ENCODE measurements around the gene CFAP100.

Gene CFAP100

DNA sequence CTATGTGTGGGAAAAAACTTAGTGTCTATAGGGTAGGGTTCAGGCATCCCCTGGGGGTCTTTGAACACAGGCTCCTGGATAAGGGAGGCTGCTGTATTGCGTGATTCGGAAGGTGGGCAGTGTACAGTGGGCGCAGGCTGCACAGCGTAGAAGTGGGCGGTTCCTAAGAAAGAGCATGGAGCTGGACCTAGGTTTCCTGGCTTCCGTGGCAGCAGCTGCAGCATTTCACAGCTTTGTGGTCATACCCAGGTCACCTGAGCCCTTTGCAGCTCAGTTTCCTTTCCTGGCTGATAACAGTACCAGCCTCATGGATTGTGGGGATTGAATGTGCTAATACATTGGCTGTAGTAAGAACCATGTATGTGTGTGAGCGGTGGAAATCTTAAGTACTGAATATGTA, 22.2 kb downstream of the CFAP100 start:
- intact Hi-C loops (cut with DNase I): no loop called here
- DNase-seq: no peak

DNA sequence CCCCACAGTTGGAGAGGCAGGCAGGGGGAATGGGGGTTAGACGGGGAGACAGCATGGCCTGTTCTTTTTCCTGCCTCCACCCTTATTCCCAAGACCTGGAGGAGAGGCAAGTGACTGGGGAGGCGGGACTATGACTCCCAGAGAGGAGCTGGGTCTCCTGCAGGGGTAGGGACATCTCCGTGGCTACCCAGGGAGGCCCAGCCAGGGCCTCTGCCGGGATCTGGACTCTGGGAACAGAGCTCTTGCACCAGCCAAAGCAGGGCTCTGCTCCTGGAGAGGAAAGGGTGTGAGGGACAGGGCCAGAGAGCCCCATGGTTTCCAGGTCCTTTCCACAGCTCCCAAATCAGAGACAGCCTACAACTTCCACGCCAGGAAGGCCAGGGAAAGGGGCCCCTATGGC, 22.8 kb downstream of the CFAP100 start:
- peak in 1 of 10 donors; percentile 61 for DNase-seq
- intact Hi-C loops (cut with DNase I): no loop called here

DNA sequence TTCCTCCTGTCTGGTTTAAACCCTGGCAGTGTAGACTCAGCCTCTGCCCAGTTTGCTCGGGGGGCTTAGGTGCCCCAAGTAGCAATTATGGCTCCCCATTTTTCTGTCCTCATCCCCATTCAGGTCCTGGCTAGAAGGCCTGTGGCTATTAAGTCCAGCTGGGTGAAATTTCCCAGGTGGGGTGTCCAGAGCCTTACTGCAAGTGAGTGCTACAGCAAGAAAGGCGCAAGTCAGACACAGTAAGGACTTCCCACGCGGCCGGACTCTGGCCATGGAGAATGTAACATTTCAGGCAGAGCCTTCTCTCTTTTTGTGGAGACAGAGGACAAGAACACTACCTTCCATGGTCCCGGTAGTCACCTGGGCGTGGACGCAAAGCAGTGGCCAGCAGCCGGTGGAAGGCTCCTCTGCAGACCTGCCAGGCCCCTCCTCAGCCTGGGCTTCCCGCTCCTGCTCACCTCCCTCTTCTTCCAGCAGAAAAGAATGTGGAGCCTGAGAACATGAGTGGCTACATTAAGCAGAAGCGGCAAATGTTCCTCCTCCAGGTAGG, 23.3 kb downstream of the CFAP100 start:
- DNase-seq: peak in 1 of 10 donors; percentile 45
- intact Hi-C loops (cut with DNase I): no loop called here

DNA sequence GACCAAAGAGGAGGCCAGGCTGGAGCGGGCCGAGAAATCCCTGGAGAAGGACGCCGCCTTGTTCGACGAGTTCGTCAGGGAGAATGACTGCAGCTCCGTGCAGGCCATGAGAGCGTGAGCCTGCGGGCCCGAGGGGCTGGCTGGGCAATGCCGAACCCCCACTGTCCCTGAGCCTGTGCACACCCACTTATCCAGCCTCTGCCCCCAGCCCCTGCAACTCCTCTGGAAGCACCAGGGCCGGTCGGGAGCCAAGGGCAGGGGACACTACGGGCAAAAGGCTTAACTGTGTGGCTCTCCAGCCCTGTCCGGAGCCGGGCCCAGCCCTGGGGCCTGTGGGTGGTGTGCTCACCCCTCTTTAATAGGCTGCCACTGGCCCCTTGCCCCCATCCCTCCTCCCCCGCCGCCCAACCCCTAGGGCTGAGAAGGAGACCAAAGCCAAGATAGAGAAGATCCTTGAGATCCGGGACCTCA, 24.0 kb downstream of the CFAP100 start:
- DNase-seq: peak in 2 of 10 donors; percentile 64 to 86
- intact Hi-C loops (cut with DNase I): no loop called here

- peak in 2 of 10 donors; percentile 61 to 62 for DNase-seq
These were observed 24.5 kb downstream of the CFAP100 start for GRCh38 chr3:126419151-126419703.

GRCh38 chr3:126419886-126420786, 25.4 kb downstream of the CFAP100 start:
- intact Hi-C loops (cut with DNase I): no loop called here
- peak in 2 of 10 donors; percentile 74 to 75 for DNase-seq

More at GRCh38 chr3:126419151-126419703, 24.5 kb downstream of the CFAP100 start:
- intact Hi-C loops (cut with DNase I): no loop called here

- DNase-seq: peak in 1 of 10 donors; percentile 38
- intact Hi-C loops (cut with DNase I): no loop called here
These were observed 26.9 kb downstream of the CFAP100 start for GRCh38 chr3:126421573-126422119.

DNA sequence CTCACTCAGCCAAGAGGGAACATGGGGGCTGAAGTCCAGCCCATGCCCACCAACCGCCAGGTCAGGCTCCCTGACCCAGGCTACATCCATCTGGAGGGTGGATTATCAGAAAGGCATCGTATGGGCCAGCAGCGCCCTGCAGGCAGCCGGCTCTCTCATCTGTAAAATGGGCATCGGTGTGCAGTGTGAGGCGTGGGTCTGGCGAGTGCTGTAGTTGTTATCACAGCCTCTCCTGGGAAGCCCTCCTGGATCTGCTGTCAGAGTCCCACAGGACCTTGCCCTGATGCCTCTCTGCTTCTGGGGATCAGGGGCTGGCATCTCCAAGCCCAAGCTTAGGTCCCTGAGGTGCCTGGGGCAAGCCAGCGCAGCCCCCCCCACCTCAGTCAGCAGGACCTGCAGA, 27.4 kb downstream of the CFAP100 start:
- intact Hi-C loops (cut with DNase I): no loop called here
- DNase-seq: peak in 1 of 10 donors; percentile 28

DNA sequence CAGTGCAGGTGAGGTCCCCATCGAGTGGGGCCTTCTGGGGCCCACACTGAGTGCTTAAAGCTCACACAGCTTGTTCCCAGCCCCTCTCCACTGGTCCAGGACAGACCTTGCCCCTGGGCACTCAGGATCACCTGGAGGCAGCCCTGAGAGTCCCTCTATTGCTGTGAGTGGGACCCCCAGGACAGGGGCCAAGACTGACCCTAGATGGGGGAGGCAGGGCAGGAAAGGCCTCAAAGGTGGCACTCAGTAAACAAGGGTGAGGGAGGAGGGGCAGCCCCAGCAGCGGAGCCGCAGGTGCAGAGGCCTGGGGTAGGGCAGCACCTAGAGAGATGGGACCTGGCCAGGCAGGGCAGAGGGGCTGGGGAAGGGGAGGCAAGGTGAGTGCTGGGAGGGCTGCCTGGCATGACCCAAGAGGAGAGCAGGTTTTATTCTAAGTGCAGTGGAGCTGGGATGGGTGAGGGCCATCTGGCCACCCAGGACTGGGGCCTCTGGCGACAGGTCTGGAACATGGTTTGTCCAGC, 27.9 kb downstream of the CFAP100 start:
- peak in 2 of 10 donors; percentile 65 to 82 for DNase-seq
- intact Hi-C loops (cut with DNase I): no loop called here

DNA sequence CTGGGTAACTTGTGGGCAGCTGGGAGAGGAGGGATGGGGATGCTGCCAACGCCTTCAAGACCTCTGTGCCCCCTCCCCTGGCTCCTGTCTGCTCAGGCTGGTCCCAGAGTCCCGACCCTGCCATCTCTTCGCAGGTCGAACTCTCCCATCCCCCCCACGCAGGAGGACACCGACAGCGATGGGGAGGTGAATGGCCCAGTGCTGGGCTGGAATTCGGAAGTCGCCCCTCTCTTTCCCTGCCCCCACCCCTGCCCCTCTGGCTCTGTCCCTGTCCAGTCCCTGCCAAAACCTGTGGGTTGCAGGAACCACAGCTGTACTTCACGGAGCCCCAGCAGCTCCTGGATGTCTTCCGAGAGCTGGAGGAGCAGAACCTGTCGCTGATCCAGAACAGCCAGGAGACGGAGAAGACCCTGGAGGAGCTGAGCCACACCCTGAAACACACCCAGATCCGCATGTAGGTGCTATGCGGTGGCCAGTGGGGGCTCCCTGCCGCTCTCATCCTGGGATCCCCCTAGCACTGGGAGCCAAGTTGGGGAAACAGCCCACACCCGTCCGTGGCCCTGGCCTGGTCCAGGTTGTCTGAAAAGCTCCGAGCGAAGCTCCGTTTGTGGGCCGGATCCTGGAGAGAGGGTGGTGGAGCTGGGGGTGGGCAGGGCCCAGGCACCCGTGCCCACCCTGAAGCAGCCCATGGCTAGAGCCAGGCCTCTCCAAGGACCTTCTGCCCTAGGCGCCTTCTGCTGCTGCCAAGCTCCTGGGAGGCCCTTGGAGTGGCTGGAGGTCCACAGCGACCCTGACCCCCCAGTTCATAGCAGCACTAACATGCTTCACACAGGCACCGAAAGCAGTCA, 28.7 kb downstream of the CFAP100 start:
- intact Hi-C loops (cut with DNase I): no loop called here
- peak in 2 of 10 donors; percentile 57 to 78 for DNase-seq

DNA sequence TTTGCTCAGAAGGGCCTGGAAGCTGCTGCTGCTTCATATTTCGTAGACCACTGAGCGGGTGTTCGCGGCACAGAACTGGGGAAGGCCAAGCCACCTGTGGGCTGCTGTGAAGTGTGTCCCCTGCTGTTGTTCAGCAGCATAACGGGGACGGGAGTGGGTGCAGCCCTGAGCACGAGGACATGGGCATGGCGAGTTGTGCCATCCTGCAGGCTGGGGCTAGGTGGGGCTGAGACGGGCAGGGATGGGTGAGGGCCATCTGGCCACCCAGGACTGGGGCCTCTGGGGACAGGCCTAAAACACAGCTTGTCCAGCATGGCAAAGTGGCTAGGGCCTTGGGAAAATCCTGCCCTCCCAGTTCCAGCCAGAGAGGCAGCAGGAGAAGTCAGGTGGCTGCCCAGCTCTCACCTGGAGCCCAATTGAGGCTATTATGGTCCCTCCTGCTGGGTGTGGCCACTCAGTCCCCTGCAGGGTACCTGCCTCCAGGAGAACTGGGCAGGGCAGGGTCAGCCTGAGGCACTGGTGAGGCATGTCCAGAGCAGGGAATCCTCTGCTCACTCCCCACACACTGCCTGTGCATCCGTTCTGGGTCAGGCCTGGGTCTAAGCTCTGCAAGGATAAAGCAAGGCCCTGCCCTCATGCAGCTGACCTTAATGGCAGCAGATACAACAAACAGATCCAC, 29.5 kb downstream of the CFAP100 start:
- intact Hi-C loops (cut with DNase I): no loop called here
- peak in 2 of 10 donors; percentile 70 to 76 for DNase-seq

DNA sequence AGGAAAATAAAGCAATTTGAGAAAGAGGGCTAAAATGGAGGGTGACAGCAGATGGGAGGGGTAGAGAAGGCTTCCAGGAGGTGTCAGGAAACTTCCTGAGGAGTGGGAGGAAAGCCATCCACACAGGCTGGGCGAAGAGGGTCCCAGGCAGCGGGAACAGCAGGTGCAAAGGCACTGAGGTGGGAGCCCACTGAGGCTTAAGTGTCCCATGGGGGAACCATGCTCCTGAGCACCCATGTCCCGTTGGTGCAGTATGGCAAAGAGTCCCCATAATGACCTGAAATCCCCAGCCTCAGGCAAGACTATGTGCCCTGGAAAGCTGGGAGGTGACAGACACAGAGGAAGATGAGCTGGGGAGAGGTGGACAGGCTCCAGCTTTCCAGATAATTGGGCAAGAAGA, 30.0 kb downstream of the CFAP100 start:
- intact Hi-C loops (cut with DNase I): no loop called here
- DNase-seq: peak in 2 of 10 donors; percentile 15 to 52

- peak in 1 of 10 donors; percentile 30 for DNase-seq
- intact Hi-C loops (cut with DNase I): no loop called here
These were observed 36.4 kb downstream of the CFAP100 start for GRCh38 chr3:126431103-126431534.

DNA sequence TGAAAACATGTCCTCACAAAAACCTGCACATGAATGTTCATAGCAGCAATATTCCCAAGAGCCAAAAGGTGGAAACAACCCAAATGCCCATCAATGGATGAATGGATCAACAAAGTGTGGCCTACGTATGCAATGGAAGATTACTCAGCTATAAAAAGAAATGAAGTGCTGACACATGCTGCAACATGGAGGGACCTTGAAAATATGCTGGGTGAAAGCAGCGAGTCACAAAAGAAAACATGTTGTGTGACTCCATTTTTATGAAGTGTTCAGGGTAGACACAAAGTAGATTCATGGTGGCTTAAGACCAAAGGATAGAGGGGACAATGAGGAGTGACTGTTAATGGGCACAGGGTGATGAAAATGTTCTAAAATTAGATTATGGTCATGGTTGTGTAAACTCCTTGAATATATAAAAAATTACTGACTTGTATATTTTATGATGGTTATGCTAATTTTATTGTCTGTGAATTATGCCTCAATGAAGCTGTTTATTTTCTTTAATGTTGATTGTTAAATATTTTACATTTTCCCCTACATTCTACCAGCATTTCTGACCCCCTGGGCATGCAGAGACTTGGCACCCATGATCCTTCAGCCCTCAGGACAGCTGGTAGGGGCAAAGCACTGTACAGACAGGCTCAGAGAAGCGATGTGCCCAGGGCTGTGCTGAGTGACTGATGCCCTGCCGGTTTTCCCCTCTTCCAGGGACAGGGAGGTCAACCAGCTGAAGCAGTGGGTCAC, 37.8 kb downstream of the CFAP100 start:
- intact Hi-C loops (cut with DNase I): no loop called here
- peak in 1 of 10 donors; percentile 52 for DNase-seq

GRCh38 chr3:126433105-126433430, 38.4 kb downstream of the CFAP100 start:
- intact Hi-C loops (cut with DNase I): no loop called here

DNA sequence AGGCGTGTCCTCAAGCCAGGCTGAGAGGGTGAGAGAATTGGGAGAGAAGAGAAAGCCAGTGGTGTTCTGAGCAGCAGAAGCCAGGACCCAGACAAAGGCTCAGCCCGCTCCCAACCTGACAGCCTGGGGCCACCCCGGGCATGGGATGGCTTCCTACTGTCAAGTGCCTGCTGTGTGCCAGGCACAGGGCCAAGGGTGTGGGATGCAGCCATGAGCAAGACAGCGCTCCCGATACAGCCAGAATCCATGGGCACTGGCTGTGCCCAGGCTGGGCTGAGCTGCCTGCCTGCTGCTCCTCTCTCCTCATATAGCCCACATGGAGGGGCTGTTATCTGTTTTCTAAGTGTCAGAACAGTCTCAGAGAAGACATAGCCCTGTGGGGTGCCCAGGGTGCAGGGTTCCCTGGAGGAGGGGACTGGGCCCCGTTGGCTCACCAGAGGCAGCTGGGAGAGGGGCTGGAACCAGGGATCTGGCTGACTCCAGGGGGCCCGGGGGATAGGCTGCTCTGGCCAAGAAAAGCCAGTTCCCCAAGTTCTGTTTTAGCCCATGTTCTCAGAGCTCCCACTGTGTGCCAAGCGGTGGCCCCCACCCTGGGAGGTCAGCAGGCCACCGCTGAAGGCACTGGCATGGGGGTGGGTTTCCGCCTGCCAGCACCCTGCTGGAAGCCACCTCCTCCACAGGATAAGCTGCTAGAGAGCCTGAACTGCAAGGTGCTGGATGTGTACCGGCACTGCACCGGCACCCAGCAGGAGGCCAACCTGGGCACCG, 39.0 kb downstream of the CFAP100 start:
- peak in 7 of 10 donors; percentile 35 to 92 (median 72) for DNase-seq
- intact Hi-C loops (cut with DNase I): no loop called here

More at GRCh38 chr3:126433105-126433430, 38.4 kb downstream of the CFAP100 start:
- DNase-seq: peak in 1 of 10 donors; percentile 55

DNA sequence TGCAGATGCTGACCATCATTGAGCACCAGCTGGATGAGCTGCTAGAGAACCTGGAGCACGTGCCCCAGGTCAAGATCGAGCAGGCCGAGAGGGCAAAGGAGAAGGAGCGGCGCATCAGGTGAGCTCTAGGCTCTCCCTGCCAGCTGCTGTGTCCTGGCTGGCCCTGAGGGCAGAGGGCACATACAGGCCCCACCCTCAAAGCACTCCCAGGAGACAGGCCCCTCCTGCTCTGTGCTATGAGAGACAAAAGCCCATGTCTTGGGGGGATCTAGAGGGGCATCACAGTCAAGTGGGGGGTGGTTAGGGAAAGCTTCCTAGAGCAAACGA, 39.5 kb downstream of the CFAP100 start:
- peak in 1 of 10 donors; percentile 55 for DNase-seq
- intact Hi-C loops (cut with DNase I): no loop called here

- intact Hi-C loops (cut with DNase I): no loop called here
- peak in 1 of 10 donors; percentile 53 for DNase-seq
These were observed 40.3 kb downstream of the CFAP100 start for GRCh38 chr3:126434931-126435411.

Measured in posterior cingulate gyrus (tissue), 11 donors.